Purkinje cell (primary cell): ENCODE results near the gene CYP2C19. TPM values are rescaled to one million over a fixed set of nuclear protein-coding genes. Genes with fewer than 3 reads are reported as not detected.

Experiments
- polyA plus RNA-seq: library from polyadenylated mRNA; unstranded; fragments of >200 nt; fragmentation: Nextera tagmentation; gene quantifications from 2 replicates; pipeline ENCODE4 v1.2.1, GENCODE V29; 2014

Gene CYP2C19
- polyA plus RNA-seq, result 0.94 and 2.6 TPM in 2 replicates

GRCh38 chr10:94762393-94762792 is at the start of gene CYP2C19:
Gene CYP2C19 (plus strand): TSS chr10:94762681. CDS start chr10:94762706, 25 bp downstream.

Other genes starting within 250 kb of the CYP2C19 start
- gene HELLS, start 216.9 kb upstream of the CYP2C19 start, polyA plus RNA-seq, result 3.4 TPM in 1 of 2 replicates, not detected in the other
- gene CYP2C18, start 79.0 kb upstream of the CYP2C19 start, polyA plus RNA-seq, result 5.4 and 9.5 TPM in 2 replicates
- 0.66 and 2.0 TPM in 2 replicates for gene CYP2C9, start 176.0 kb downstream of the CYP2C19 start, polyA plus RNA-seq